ENCODE measurements around the gene SMARCA2. TPM values are rescaled to one million over a fixed set of nuclear protein-coding genes. Genes with fewer than 3 reads are reported as not detected.

SMARCA2 gene
- total RNA-seq, 1 experiment from 2014 or later = 0.92 TPM

DNA sequence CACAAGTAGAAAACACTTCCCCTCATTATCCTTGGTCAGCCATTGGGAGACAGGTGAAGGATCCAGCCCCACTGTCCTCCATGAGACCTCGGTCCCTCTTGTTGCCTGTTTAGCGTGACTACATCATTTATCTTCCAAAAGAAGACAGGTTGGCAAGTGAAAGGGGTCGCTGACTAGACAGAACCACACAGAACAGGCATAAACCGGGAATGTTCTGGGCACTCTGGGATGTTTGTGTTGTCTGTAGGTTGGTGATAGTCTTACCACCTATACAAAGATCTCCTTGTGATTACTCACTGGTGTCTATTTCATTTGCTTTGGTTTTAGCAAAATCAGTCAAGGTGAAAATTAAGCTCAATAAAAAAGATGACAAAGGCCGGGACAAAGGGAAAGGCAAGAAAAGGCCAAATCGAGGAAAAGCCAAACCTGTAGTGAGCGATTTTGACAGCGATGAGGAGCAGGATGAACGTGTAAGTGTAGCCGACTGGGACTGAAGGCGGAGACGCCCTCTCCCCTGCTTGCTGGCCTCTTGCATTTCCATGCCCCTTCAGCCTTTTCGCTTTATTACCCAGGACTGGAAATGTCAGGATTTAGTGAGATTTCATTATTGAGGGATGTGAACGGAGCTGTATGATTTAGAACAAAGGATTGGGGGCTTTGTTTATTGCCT is 175.9 kb downstream of the SMARCA2 start:
- no peak for DNase-seq (ENCODE audit: low spot score)
- in situ Hi-C loops (cut with HindIII; ENCODE audit: low sequenced_read_pairs) = no loop called here

DNA sequence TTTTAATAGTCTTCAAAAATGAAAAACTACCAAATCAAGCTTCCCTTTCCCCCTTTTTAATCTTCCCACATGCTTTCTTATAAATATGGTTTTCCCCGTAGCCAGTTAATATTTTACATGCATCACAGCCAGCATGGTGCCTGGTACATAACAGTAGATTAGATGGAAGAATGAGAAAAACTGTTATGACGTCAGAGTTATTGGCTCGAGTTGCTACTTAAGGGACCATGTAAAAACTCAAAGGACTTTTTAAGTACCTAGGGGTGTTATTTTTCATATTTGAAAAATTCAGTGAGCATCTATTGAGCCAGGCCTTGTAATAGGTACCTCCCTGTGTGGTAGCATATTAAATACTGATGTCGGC is 176.4 kb downstream of the SMARCA2 start:
- in situ Hi-C loops (cut with HindIII; ENCODE audit: low sequenced_read_pairs) = no loop called here
- DNase-seq (ENCODE audit: low spot score) = no peak

DNA sequence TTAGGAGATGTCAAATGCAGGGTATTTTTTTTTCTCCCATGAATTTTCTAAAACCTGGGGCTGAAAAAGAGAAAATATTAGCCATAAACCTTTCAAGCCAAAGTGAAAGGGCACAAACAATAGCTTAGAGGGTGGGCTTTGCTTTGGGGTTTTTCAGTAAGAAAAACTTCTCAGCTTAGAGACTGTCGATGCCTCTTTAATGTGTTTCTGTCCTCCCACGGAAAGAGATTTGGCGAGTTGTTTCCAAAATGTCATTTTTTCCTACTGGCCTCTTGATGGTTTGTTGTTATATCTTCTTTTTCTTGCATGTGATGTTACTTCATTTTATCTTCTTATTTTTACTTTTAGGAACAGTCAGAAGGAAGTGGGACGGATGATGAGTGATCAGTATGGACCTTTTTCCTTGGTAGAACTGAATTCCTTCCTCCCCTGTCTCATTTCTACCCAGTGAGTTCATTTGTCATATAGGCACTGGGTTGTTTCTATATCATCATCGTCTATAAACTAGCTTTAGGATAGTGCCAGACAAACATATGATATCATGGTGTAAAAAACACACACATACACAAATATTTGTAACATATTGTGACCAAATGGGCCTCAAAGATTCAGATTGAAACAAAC is 177.3 kb downstream of the SMARCA2 start:
- no peak for DNase-seq (ENCODE audit: low spot score)
- in situ Hi-C loops (cut with HindIII; ENCODE audit: low sequenced_read_pairs) = no loop called here

DNA sequence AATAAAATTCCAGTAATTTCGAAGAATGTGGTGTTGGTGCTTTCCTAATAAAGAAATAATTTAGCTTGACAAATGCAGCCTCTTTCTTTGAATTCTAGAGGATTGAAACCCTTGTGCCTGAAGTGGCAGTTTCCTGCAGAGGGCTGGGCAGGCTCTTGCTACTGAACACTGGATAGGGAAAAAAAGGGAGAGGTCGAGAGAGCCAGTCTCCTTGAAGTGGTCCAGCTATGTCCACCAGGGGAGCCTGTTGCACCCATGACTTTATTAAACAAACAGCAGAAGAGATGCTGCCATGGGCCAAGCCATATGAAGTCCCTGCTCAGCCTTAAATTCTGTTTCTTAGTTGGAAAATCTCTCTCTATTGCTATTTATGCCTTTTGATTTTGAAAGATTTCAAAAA is 178.4 kb downstream of the SMARCA2 start:
- DNase-seq (ENCODE audit: low spot score) = no peak

DNA sequence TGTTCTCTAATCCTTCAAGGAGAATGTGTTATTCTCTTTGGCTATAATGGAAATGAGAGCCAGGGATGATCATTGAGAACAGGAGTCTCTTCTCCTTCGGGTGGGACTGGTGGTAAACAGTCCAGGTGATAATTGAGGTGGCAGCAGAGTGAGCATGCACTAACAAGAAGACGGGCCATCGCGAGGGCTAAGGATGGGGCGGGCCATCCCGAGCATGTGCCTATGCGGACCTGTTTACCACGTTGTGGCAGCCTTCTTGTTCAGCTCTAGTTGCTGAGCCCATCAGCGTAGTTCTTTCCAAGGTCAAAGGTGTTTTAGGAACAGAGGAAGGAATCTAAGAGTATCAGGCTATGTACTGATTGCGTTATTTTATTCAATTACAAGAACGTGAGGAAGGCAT is 180.1 kb downstream of the SMARCA2 start:
- in situ Hi-C loops (cut with HindIII; ENCODE audit: low sequenced_read_pairs) = no loop called here
- no peak for DNase-seq (ENCODE audit: low spot score)

More for the DNA sequence above, 178.4 kb downstream of the SMARCA2 start:
- in situ Hi-C loops (cut with HindIII; ENCODE audit: low sequenced_read_pairs) = no loop called here

DNA sequence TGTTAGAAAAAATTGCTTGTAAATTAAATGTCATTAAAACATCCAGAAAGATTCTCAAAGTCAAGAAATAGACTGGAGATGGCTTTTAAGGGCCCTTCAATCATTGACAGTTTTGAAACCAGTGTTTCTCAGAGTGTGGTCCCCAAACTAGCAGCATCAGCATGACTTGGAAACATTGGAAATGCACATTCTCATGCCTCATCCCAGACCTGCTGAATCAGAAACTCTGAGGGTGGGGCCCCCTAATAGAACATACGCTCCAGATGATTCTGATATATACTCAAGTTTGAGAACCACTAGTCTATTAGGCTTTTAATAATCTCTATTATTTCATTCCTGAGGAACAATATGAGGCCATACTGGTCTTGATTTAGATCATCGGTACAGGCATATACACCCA is 181.6 kb downstream of the SMARCA2 start:
- in situ Hi-C loops (cut with HindIII; ENCODE audit: low sequenced_read_pairs) = no loop called here
- DNase-seq (ENCODE audit: low spot score) = no peak

DNA sequence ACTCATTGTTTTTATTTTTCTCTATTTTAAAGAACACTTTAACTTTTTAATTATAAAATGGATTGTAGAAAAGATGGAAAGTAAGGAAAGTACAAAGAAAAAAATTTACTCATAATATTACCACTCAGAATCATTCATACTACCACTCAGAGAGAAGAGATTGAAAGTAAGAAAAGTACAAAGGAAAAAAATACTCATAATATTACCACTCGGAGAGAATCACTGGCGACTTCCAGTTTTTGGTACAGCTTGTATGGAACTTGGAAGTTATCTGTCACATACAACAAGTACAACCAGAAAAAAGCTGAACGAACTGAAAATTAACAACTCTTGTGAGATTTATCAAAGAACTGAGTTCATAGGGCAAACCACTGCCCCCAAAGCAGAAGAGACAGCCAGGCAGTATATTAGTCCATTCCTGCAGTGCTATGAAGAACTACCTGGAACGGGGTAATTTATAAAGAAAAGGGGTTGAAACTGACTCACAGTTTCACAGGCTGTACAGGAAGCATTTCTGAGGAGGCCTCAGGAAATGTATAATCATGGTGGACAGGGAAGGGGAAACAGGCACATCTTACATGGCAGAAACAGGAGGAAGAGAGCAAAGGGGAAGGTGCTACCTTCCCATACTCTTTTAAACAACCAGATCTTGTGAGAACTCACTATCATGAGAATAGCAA is 183.9 kb downstream of the SMARCA2 start:
- DNase-seq (ENCODE audit: low spot score) = no peak
- in situ Hi-C loops (cut with HindIII; ENCODE audit: low sequenced_read_pairs) = no loop called here

DNA sequence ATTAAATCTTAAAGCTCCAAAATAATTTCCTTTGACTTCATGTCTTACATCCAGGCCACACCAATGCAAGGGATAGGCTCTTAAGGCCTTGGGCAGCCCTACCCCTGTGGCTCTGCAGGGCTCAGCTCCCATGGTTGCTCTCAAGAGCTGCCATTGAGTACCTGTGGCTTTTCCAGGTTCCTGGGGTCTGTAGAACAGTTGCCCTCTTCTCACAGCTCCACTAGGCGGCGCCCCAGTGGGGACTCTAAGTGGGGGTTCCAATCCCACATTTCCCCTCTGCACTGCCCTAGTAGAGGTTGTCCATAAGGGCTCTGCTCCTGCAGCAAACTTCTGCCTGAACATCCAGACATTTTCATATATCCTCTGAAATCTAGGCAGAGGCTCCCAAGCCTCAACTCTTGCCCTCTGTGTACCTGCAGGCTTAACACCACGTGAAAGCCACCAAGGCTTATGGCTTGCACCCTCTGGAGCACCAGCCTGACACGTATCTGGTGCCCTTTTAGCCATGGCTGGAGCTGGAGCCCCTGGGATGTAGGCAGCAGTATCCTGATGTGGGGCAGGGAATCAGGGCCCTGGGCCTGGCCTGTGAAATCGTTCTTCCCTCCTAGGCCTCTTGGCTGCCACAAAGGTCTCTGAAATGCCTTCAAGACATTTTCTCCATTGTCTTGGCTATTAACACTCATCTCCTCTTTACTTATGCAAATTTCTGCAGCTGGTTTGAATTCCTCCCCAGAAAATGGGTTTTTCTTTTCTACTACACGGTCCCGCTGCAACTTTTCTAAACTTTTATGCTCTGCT is 185.1 kb downstream of the SMARCA2 start:
- in situ Hi-C loops (cut with HindIII; ENCODE audit: low sequenced_read_pairs) = no loop called here

DNA sequence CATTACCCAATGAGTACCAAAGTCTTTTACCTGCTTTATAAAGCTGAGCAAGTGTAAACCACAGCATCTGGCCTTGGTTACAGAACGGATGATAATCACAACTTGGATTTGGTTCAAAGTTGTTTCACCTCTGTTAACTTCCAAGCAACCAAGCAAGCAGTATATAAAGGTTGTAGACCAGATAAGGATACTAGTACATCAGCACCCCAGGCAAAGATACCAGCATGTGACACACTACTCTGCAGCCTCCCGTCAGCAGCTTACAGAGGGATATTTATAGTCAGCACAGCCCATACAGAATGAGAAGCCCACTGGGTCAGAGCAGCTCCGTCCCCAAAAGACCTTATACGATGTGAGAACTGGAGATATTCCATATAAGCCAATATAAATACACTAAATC is 193.3 kb downstream of the SMARCA2 start:
- DNase-seq (ENCODE audit: low spot score) = no peak
- in situ Hi-C loops (cut with HindIII; ENCODE audit: low sequenced_read_pairs) = no loop called here

More for the DNA sequence above, 185.1 kb downstream of the SMARCA2 start:
- DNase-seq (ENCODE audit: low spot score) = no peak

DNA sequence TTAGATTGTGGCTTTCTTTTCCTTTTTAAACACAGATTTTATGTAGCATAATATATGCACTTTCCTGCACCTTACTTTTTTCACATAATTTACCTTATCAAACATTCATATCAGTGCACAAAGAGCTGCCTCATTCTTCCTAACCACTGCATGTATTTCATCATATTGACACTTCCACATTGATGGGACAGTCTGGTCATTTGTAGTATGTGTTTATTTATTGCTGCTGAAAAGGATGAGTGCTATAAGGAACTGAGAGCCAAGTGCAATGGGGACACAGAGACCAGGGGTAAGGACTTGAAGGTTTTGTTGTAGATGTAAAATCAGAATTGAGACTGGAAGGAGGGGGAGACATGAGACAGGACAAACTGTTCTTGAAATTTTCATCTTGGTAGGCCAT is 193.8 kb downstream of the SMARCA2 start:
- in situ Hi-C loops (cut with HindIII; ENCODE audit: low sequenced_read_pairs) = no loop called here
- no peak for DNase-seq (ENCODE audit: low spot score)

DNA sequence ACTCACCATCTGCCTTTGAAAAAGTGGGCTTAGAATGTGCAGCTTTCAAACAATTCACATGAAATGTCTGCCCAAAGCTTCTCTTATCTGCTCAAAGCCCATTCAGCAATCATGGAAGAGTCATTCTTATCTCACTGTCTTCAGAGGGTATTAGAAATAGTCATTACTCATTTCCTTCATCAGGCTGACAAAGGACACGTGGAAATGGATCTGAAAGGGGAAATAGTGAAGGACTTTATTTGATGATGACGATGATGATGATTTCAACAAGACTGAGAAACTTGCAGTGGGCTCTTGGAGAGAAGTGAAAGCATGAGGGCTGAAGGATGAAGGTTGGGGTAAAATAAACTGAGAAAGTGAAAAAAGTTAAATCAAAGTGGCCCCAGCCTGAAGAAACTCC is 194.3 kb downstream of the SMARCA2 start:
- DNase-seq (ENCODE audit: low spot score) = no peak
- in situ Hi-C loops (cut with HindIII; ENCODE audit: low sequenced_read_pairs) = no loop called here

DNA sequence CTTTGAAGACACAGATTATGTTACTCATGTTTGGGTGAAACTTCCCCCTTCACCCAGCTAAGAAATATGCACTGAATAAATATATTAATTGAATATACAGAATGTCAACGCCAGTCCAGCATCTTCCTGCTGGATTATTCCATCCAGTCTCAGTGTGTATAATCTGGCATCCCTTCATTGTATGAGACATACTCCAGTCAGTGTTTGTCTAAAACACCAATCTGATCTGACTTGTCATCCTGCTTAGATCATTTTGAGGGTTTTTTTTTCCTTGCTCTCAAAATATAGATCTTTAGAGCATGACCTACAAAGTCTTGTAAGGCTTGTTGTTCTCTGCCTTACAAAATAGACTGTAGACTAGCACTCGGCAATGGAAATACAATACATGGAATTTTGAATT is 195.1 kb downstream of the SMARCA2 start:
- no peak for DNase-seq (ENCODE audit: low spot score)
- in situ Hi-C loops (cut with HindIII; ENCODE audit: low sequenced_read_pairs) = no loop called here

DNA sequence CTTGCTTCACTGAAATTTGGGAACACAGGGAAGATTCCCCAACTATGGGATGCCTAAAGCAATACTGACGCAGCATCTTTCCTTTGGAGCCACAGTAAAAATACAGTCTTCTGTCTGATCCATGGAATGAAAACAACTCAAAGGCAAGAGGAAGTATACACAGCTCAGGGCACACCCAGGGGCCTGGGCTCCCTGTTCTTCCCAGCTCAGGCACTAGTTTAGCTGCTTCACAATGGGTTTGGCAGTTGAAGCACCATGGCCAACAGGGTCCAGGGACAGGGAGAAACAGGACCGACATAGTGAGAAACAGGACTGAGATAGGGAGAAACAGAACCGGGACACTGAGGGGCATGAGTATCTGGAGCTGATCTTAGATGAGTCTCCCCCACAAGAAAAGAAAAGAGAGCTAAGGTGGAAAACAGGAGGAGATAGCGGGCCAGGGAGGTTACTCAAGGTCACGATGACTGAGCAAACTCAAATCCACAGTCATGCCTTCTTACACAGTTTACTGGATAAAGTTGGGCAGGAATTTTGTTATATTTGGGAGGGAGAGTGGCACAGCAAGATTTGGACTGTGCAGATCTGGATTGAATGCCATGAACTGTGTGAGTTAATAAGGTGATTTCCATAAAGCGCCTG is 198.8 kb downstream of the SMARCA2 start:
- in situ Hi-C loops (cut with HindIII; ENCODE audit: low sequenced_read_pairs) = no loop called here
- no peak for DNase-seq (ENCODE audit: low spot score)

DNA sequence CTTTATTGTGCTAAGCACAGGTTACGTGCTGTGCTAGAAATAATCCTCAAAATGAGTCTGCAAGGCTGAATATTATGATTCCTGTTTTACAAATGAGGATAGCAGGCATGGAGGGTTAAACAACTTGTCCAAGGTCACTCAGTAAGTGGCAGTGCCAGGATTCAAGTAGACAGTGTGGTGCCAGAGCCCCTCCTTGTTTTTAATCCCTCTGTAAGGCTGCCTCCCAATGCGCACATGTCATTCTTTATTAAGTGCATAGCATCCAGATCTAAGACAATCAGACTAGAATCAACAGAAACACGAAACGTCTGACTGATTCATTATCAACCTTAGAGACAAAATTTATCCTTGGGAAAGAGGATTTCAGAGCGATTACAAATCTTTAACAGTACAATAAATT is 199.6 kb downstream of the SMARCA2 start:
- no peak for DNase-seq (ENCODE audit: low spot score)
- in situ Hi-C loops (cut with HindIII; ENCODE audit: low sequenced_read_pairs) = no loop called here

DNA sequence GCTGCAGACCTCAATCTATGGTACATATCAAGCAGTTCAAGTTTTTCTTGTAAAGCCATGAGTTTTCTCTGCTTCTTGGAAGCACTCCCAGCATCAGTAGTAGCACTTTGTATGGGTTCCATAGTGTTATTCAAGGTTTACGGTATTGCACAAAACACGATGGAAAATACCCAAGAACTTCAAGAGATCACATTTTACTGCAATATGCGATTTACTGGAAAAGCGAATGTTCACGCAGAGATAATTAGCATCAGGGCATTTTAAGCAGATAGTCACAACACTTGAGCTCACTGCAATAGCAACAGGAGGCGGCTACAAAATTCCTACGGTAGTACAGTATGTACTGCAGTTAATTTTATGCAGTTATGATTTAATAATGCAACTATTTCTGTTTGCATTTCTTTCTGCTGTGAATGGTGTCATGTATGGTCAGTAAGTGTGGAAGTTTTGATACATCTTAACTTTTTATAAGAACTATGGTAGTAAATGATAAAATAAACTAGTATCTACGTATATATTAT is 200.8 kb downstream of the SMARCA2 start:
- in situ Hi-C loops (cut with HindIII; ENCODE audit: low sequenced_read_pairs) = no loop called here
- no peak for DNase-seq (ENCODE audit: low spot score)

DNA sequence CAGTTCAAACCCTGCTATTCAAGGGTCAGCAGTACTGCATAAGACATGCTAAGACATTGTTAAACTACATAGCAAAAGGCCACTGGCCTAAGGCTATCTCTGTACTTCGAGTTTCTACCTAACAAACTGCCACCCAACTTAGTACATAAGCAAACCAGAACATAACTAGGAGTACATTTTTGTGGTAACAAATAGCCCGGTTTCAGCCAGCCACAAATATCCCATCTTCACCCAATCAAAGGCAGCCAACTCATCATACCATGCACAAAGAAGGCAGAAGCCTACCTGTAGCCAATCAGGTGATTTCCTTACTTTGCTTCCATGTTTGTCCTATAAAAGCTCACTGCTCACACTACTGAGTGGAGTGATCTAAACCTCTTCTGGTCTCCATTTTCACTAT is 201.4 kb downstream of the SMARCA2 start:
- in situ Hi-C loops (cut with HindIII; ENCODE audit: low sequenced_read_pairs) = no loop called here
- DNase-seq (ENCODE audit: low spot score) = no peak

DNA sequence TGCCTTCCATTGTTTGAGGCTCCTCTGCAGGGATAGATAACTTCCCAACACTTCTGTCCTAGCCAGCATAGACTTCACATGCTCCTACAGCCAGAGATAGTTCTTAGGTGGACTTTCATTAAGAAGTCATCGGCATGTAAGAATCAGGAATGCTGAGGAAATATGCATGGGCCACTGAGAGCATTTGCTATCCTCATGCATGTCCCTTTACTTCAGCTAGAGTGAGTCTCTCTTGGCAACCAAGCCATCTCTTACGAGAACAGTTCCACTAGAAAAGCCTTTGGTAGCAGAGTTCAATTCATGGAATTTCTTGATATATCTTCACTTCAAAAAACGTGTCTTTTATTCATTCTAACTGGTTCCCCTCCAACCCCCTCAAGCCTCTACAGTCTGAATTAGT is 202.4 kb downstream of the SMARCA2 start:
- in situ Hi-C loops (cut with HindIII; ENCODE audit: low sequenced_read_pairs) = no loop called here
- no peak for DNase-seq (ENCODE audit: low spot score)

DNA sequence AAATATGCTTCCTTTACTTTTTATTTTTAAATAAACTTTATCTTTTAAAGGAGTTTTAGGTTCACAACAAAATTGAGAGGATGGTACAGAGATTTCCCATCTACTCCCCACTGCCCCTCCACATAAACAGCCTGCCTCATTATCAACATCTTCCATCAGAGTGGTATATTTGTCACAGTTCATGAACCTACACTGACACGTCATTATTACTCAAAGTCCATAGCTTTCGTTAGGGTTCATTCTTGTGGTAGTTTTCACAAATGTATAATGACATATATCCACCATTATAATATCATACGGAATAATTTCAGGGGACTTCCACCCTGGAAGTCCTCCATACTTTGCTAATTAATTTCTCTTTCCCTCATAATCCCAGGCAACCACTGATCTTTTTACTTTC is 204.9 kb downstream of the SMARCA2 start:
- in situ Hi-C loops (cut with HindIII; ENCODE audit: low sequenced_read_pairs) = no loop called here
- DNase-seq (ENCODE audit: low spot score) = no peak

DNA sequence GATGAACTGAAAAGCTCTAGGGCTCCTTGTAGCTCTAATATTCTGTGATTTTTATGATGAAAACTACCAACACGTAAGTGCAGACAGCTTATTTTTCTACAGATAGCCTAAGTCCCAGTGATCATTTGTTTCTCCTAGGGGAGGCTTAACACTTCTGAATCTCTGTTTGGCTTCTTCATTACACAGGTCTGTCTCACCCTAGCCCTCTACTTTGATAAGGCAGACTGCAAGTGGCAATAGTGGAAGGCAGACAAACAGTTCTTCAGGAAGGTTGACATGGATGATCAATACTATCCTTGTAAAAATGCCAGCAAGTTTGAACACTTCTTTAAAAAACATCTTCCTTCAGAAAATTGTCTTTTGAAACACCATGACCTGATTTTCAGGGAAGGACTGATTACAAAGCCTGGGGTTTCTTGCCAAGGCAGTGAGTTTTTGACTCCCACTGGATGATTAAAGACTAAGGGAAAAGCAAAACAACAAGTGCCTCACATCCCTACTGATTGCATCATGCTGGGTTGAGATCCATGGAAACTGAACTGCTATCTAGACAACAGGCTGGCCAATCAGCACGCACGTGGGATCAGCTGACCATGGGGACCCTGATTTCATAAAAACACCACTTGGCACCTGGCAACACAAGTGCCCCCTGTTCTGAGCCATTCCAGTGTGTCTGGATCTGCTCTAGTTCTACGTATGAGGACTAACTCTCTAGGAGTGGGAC is 212.2 kb downstream of the SMARCA2 start:
- in situ Hi-C loops (cut with HindIII; ENCODE audit: low sequenced_read_pairs) = no loop called here
- DNase-seq (ENCODE audit: low spot score) = no peak

Data from G401 (cell line).